HFFc6 (cell line): Measurements from ENCODE around the gene CELF2. TPM values are rescaled to one million over a fixed set of nuclear protein-coding genes. Genes with fewer than 3 reads are reported as not detected.

ENCODE experiments used
- DNase-seq: peaks from one replicate; pipeline ENCODE4 v3.0.0-alpha.2; 2018
- H3K27ac Mint-ChIP-seq: 2 replicates; pipeline ENCODE4 v1.8.0; 2020; ENCODE audit warnings: mild to moderate bottlenecking, mixed read lengths
- H3K27me3 Mint-ChIP-seq: 2 replicates; pipeline ENCODE4 v1.8.0; 2021; ENCODE audit warnings: mild to moderate bottlenecking, moderate library complexity, mixed read lengths; ENCODE audit not compliant: insufficient read depth
- H3K36me3 Mint-ChIP-seq: 2 replicates; pipeline ENCODE4 v1.8.0; 2021; ENCODE audit warnings: low read depth, mixed read lengths
- H3K4me1 Mint-ChIP-seq: 2 replicates; pipeline ENCODE4 v1.8.0; 2020; ENCODE audit warnings: low read depth, mixed read lengths
- H3K4me3 Mint-ChIP-seq: 2 replicates; pipeline ENCODE4 v1.8.0; 2020; ENCODE audit warnings: mild to moderate bottlenecking, moderate library complexity, mixed read lengths
- H3K9me3 Mint-ChIP-seq: 2 replicates; pipeline ENCODE4 v1.8.0; 2020; ENCODE audit warnings: mild to moderate bottlenecking, mixed read lengths
- CTCF ChIP-seq: fragments of 200-600 bp; sonication (generic); IDR thresholded peaks from 2 replicates; pipeline ENCODE4 v1.5.0; 2021; ENCODE audit warnings: antibody characterized with exemption, mild to moderate bottlenecking
- total RNA-seq, 6 experiments: library from RNA; stranded (reverse); fragmentation: NEBNext Ultra II Directional; extraction: Animal tissue kit (Norgen Biotek cat#: 25700); gene quantifications; 2 replicates in 1 of 6; 3 replicates in 5 of 6; pipeline ENCODE4 v1.2.3, GENCODE V29; 2021

The CELF2 gene
- total RNA-seq, 6 experiments from 2014 or later, result 2.7 to 5.2 (median 3.5) TPM

- no peak for DNase-seq
- no peak for TF ChIP-seq CTCF
- Mint-ChIP-seq H3K9me3 (no peaks in the 10 kb centered on the region), H3K4me3 (no peak overlapping the region; the same call in 1 of the 2 replicates), H3K4me1 (no peaks in the 10 kb centered on the region; the same call in 1 of the 2 replicates), H3K27ac (no peak overlapping the region), H3K36me3 (no peaks in the 10 kb centered on the region), H3K27me3 (peaks cover 10% of the 10 kb centered on the region)
Observed at GRCh38 chr10:11335167-11335652, 317.5 kb downstream of the CELF2 start.

GRCh38 chr10:11335881-11336430, 318.3 kb downstream of the CELF2 start:
- Mint-ChIP-seq H3K27ac (no peak overlapping the region), H3K4me3 (no peak overlapping the region), H3K4me1 (no peaks in the 10 kb centered on the region; the same call in 1 of the 2 replicates), H3K9me3 (no peaks in the 10 kb centered on the region; the same call in 1 of the 2 replicates), H3K36me3 (no peaks in the 10 kb centered on the region), H3K27me3 (peaks cover 12% of the 10 kb centered on the region)
- no peak for DNase-seq
- TF ChIP-seq CTCF, result no peak

- H3K27me3 Mint-ChIP-seq, result peaks cover 12% of the 10 kb centered on the region
- H3K27ac Mint-ChIP-seq, result no peak overlapping the region
- H3K4me1 Mint-ChIP-seq, result no peaks in the 10 kb centered on the region; the same call in 1 of the 2 replicates
- no peak overlapping the region for H3K4me3 Mint-ChIP-seq
- TF ChIP-seq CTCF, result no peak
- no peaks in the 10 kb centered on the region for H3K36me3 Mint-ChIP-seq
- no peaks in the 10 kb centered on the region; the same call in 1 of the 2 replicates for H3K9me3 Mint-ChIP-seq
- no peak for DNase-seq
Observed at GRCh38 chr10:11336722-11337162, 319.1 kb downstream of the CELF2 start.

- no peak for TF ChIP-seq CTCF
- H3K36me3 Mint-ChIP-seq, result no peaks in the 10 kb centered on the region
- no peak overlapping the region for H3K27ac Mint-ChIP-seq
- no peaks in the 10 kb centered on the region; the same call in 1 of the 2 replicates for H3K4me1 Mint-ChIP-seq
- no peak for DNase-seq
- H3K27me3 Mint-ChIP-seq, result peaks cover 16% of the 10 kb centered on the region
- no peaks in the 10 kb centered on the region; the same call in 1 of the 2 replicates for H3K9me3 Mint-ChIP-seq
- H3K4me3 Mint-ChIP-seq, result no peak overlapping the region
Observed at GRCh38 chr10:11337516-11337915, 319.8 kb downstream of the CELF2 start.

- Mint-ChIP-seq H3K27ac (no peak overlapping the region), H3K4me1 (no peaks in the 10 kb centered on the region; the same call in 1 of the 2 replicates), H3K36me3 (no peaks in the 10 kb centered on the region)
Observed at GRCh38 chr10:11338160-11338844, 320.6 kb downstream of the CELF2 start.

More at GRCh38 chr10:11338160-11338844, 320.6 kb downstream of the CELF2 start:
- TF ChIP-seq CTCF, result no peak
- peaks cover 18% of the 10 kb centered on the region for H3K27me3 Mint-ChIP-seq
- no peaks in the 10 kb centered on the region; the same call in 1 of the 2 replicates for H3K9me3 Mint-ChIP-seq
- DNase-seq, result no peak
- H3K4me3 Mint-ChIP-seq, result no peak overlapping the region
